ENCODE measurements around the gene ANO7.

The ANO7 gene

DNA sequence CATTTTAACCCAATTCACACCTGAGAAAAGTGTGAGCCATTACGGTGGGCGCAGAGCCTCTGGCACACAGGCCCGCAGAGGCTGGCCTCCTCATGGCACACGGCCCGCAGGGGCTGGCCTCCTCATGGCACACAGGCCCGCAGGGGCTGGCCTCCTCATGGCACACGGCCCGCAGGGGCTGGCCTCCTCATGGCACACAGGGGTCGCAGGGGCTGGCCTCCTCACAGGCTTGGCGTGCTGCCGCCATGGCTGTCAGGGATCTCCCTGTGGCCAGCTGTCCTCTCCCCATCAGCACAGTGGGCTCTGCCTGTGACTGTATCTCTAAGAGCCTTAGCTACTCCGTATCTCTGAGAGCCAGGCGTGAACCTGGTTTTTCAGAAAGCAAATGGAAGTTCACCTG lies 24.6 kb downstream of the ANO7 start:
- no peak for DNase-seq (ENCODE audit: low spot score)

DNA sequence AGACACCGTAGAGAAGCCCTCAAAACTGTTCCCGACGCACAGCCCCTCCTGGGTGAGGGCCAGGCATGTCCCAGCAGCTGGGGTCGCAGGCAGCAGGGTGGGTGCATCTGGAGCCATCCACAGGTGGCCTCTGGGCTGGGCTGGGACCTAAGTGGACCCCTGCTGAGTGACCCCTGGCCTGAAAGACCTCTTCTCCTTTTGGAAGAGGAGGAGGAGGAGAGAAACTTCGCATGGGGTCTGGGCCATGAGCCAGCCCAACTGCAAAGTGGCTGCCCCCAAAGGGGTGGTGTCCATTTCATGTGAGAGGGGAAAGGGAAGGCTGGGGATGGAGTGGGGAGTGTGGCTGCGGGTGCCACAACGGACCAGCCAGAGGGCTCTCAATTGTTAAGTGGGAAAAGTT lies 25.1 kb downstream of the ANO7 start:
- DNase-seq (ENCODE audit: low spot score), result no peak

DNA sequence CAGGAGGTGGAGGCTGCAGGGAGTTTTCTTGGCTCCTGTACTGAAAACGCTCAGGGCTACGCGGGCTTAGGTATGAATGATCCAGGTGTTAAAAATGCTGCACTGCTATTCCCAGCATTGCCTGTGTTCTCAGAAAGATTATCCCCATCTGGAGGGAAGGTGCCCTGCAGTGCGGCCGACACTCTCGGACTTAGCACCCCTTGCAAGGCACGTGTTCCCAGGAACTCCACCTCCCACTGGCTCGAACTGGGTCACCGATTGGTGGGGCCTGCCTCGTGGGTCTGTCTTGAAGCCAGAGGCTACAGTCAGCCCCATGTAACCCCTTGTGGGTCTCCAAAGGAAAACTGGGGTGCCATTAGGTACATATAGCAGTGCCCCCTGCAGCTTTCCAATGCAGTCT lies 25.7 kb downstream of the ANO7 start:
- DNase-seq (ENCODE audit: low spot score), result no peak

DNA sequence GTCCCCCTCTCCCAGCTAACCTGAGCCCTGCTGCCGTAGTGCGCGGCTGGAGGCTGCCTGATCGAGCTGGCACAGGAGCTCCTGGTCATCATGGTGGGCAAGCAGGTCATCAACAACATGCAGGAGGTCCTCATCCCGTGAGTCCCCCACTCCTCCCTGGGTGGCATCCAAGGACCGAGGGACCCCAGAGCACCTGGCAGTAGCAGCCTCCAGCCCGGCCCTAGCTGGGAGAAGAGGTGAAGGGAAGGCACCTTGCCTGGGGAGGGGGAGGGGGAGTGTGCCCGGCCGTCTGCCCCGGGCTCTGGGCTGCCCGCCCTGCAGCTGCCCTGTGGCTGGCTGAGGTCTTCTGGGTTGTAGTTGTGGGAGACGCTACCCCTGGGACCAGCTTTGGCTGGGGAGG lies 26.3 kb downstream of the ANO7 start:
- no peak for DNase-seq (ENCODE audit: low spot score)

DNA sequence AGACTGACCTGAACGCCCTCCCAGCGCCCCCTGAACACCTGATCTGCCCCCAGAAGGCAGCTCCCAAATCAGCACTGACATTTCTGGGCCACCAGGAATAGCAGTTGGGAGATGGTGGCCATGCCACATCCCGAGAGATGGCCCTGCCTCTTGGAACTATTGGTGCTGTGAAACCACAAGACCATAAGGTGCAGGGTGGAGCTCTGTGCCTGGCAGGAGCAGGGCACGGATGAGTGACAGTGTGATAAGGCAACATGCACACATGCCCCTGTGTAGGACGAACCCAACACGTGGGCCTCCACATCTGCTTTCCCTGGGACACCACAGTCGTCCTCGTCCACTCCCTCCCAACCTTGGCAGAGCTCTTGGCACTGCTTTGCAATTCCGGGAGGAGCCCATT lies 26.9 kb downstream of the ANO7 start:
- DNase-seq (ENCODE audit: low spot score), result no peak

DNA sequence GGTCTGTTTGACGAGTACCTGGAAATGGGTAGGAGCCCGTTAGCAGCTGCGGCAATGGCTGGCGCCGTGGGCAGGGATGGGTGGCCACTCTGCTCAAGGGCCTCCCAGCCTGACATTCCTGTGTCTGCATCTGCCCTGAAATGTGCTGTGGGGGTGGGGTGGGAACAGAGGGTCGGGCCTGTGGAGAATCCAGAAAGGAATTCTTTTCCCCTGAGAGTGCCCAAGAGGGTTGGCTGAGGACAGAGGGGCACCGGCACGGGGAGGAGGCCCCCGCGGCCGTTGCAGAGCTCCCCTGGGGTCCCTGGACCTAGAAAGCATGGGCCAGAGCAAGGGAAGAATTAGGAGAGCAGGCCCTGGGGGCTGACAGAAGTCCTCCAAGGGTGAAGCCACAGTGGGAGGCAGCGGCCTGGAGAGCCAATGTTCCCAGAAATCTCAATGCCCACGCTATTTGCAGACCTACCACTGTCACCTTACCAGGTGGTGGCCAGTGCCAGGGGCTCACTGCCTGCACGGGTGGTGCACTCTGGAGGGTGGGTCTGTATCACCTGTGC lies 27.8 kb downstream of the ANO7 start:
- DNase-seq (ENCODE audit: low spot score), result no peak

DNA sequence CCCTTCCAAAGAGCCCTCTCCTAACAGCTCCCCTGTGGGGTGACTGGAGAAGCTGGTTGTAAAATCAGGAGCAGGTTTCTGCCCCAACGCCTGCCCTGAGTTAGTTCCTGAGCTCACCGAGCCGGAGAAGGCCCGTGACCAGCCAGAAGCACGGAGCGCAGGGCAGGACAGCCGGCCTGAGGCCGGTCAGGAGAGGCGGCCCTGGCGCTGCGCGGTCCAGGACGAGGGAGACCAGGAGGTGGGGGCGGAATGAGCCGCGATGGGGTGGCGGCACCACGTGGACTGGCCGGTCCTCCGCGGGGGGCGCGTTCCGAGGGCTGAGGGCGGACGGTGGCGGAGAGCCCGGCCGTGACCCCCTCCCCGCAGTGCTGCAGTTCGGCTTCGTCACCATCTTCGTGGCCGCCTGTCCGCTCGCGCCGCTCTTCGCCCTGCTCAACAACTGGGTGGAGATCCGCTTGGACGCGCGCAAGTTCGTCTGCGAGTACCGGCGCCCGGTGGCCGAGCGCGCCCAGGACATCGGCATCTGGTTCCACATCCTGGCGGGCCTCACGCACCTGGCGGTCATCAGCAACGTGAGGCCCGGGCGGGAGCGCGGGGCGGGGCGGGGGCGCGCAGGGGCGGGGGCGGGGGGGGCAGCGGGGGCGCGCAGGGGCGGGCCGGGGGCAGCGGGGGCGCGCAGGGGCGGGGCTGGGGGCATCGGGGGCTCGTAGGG lies 29.0 kb downstream of the ANO7 start:
- DNase-seq (ENCODE audit: low spot score), result peak; percentile 64

DNA sequence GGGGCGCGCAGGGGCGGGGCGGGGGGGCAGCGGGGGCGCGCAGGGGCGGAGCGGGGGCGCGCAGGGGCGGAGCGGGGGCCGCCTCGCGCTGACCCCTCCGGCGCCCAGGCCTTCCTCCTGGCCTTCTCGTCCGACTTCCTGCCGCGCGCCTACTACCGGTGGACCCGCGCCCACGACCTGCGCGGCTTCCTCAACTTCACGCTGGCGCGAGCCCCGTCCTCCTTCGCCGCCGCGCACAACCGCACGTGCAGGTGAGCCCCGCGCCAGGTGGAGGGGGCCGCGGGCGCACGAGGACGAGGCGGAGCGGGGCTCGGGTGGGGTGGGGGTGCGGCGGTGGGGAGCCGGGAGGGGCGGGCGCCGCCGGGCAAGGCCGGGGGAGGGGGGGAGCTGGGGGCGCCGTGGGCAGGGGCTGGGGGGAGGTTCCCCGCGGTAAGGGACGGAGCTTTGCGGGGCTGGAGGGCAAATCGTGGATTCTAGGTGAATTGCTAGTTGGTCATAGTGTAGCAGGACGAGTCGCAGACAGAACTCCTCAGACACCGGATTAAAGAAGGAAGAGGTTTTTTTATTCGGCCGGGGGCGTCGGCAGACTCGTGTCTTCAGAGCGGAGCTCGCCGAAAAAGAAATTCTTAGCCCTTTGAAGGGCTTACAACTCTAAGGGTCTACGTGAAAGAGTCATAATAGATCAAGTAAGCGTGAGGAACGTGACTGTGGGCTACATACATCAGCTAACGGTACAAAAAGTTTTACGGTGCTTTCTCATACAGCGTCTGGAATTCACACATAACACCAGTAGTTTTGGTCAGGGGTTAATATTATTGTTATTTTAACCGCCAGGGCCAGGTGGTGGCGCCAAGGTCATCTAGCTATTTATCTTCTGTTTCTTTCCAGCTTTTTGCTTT lies 29.9 kb downstream of the ANO7 start:
- no peak for DNase-seq (ENCODE audit: low spot score)

DNA sequence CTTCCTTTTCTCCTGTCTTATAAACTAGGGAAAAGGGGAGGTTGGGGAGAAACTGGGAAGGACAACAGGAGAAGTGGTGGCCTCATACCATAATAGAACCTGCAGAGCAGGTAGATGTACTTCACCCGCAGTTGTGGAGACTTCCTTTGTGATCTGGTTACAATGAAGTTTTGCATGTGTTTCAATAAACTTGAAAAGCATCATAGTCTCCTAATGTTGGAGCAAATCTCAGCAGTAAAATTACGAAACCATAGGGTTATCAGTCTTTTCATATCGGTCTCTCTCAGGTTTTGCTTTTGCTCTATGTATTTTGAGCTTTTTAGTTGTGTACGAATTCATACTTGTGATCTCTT lies 30.5 kb downstream of the ANO7 start:
- no peak for DNase-seq (ENCODE audit: low spot score)

DNA sequence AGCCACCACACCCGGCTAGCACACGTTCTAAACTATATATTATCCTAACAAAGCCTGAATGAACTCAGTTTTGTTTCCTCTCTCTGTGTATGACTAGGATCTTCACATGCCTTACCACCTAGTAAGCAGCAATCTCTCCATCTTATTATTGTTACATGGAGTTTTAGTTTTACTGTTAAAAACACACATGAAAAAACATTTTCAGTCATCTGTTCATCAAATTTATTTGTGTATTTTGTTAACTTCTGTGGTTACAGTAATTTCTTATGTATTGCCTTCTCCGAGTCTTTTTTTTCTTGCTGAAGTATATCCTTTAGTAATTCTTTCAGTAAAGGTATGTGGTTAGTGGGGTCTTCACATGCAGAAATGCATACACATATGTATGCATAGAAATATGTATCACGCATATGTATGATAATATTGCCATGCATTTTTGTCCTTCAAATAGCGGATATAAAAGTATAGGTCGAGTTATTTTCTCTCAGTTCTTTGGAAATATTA lies 31.4 kb downstream of the ANO7 start:
- no peak for DNase-seq (ENCODE audit: low spot score)

DNA sequence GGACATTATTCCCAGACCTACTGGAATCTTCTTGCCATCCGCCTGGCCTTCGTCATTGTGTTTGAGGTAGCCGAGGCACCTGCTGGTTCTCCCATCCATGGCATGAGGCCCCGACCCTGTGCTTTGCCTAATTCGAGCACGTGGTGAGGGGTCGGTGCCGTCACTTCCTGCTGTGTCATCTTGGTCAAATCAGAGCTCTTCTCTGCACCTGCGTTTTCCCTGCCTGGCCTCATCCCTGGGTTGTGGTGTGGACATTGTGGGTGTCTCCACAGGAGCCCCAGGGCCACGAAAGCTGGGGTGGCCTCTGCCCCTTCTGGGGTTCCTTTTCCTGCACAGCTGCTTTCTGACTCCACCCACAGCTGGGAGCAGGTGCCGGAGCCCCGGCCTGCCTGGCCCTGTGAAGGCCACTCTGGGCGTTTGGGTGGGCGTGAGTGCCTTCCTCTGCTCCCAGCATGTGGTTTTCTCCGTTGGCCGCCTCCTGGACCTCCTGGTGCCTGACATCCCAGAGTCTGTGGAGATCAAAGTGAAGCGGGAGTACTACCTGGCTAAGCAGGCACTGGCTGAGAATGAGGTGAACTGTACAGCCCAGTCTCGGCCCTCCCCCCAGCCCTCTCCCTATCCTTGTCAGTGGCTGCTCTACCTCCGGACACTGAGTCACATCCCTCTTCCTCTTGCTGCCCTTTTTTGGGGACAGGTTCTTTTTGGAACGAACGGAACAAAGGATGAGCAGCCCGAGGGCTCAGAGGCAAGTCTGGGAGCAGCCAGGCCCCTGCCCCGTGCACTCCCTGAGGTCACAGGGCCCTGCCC lies 34.9 kb downstream of the ANO7 start:
- no peak for DNase-seq (ENCODE audit: low spot score)

DNA sequence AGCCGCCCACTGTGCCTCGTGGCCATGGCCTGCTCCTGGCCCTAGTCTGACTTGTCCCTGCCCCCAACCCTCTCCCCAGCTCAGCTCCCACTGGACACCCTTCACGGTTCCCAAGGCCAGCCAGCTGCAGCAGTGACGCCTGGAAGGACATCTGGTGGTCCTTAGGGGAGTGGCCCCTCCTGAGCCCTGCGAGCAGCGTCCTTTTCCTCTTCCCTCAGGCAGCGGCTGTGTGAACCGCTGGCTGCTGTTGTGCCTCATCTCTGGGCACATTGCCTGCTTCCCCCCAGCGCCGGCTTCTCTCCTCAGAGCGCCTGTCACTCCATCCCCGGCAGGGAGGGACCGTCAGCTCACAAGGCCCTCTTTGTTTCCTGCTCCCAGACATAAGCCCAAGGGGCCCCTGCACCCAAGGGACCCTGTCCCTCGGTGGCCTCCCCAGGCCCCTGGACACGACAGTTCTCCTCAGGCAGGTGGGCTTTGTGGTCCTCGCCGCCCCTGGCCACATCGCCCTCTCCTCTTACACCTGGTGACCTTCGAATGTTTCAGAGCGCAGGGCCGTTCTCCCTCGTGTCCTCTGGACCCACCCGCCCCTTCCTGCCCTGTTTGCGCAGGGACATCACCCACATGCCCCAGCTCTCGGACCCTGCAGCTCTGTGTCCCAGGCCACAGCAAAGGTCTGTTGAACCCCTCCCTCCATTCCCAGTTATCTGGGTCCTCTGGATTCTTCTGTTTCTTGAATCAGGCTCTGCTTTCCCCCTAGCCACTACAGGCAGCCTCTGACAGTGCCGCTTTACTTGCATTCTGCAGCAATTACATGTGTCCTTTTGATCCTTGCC lies 35.8 kb downstream of the ANO7 start:
- DNase-seq (ENCODE audit: low spot score), result peak; percentile 93

DNA sequence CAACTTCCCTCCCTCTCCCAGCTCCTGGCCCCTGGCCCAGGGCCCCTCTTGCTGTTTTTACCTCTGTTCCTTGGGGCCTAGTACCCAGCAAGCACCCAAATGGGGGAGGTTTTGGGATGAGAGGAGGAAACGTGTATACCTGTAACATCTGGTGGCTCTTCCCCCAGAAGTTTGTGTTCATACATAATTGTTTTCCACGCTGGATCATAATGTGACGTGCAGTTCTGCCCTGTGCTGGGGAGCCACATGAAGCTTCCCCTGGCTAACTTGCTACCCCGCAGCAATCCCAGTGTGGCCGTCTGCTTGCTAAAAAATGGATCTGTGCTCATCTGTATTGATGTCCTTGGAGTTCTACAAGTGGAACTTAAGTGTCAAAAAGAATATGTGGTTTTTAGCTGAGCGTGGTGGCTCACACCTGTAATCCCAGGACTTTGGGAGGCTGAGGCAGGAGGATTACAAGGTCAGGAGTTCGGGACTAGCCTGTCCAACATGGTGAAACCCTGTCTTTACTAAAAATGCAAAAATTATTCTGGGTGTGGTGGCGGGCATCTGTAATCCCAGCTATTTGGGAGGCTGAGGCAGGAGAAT lies 36.5 kb downstream of the ANO7 start:
- DNase-seq (ENCODE audit: low spot score), result no peak

DNA sequence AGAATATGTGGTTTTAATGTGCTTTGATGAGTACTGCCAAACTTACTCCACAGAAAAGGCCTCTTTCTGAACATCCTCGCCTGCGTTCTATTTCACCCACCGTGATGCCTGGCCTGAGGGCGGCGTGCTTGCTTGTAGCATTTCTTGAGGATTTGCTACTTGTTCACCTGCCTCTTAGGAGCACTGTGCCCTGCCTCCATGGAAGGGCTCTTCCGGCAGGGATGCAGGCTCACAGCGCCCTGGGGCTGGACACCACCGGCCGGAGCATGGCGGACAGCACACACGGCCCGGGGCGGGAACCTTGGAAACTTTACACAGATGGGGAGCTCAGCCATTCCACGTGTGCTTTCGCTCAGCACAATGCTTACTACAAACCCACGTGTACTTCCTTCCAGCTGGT lies 37.1 kb downstream of the ANO7 start:
- no peak for DNase-seq (ENCODE audit: low spot score)

DNA sequence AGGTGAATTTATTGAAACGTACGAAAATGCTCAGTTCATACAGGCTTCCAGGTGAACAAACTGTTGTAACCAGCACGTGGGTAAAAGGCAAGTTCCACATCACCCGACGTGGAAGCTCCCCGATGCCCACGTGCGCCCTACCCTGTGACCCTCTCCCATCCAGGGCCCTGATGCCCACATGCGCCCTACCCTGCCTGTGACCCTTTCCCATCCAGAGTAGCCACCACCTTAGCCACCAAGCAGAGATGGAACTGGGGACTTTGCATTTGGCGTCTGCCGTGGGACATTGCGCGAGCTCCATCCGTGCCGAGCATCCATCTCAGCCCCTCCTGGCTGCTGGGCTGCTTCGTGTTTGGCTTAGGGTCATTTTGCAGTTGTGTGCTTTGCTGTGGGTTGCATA lies 37.5 kb downstream of the ANO7 start:
- DNase-seq (ENCODE audit: low spot score), result no peak

DNA sequence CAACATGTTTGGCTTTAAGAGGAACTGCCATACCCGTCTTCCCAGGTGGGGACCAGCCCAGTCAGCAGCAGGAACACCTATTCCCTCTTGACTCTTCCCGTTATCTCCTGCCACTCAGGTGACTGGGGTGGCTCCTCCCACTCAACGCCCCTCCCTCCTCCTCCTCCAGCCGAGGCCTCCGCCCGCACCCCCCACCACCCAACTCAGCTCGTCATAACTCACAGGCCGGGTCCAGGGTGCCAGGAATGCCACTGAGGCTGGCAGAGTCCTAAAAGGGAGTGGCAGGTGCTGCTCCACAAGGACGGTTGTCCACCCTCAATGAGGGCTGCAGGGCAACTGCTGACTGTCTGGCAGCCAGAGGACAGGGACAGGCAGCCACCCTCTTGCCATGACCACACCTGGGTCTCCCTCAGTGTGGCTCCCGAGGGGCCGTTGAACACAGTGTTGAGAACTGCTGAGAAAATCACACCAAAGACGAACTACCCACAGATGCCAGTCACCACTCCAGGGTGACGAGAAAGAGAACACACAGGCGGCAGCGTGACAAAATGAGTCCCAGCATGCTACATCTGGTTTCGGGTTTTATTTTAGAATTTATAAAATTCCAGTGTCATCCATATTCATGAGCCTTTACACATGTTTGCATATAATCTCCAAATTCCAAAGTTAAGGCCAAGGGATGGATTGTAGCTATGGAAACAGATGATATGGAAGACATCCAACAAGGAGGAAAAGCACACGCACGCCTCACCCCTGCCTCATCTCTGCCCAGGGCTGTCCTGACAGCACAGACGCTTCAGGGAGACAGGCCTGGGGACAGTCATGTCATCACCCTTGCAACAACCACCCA lies 38.5 kb downstream of the ANO7 start:
- DNase-seq (ENCODE audit: low spot score), result peak; percentile 53

DNA sequence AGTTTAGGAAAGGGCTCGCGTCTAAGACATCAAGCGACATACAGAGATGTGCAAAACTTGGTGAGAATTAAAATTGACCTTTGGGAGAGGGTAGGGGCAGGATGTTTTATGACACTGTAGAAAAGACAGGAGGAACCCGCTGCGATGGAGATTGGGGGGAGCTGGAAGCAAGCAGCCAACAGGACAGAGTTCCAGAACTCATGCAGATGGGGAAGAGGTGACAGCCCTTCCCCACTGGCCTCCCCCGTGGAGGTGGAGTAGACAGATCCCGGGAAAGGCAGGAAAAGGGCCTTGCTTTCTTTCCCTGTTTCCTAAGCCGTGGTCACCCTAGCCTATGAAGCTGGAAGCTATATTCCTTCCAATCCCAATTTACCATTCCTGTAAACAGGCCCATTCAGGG lies 39.1 kb downstream of the ANO7 start:
- DNase-seq (ENCODE audit: low spot score), result no peak

DNA sequence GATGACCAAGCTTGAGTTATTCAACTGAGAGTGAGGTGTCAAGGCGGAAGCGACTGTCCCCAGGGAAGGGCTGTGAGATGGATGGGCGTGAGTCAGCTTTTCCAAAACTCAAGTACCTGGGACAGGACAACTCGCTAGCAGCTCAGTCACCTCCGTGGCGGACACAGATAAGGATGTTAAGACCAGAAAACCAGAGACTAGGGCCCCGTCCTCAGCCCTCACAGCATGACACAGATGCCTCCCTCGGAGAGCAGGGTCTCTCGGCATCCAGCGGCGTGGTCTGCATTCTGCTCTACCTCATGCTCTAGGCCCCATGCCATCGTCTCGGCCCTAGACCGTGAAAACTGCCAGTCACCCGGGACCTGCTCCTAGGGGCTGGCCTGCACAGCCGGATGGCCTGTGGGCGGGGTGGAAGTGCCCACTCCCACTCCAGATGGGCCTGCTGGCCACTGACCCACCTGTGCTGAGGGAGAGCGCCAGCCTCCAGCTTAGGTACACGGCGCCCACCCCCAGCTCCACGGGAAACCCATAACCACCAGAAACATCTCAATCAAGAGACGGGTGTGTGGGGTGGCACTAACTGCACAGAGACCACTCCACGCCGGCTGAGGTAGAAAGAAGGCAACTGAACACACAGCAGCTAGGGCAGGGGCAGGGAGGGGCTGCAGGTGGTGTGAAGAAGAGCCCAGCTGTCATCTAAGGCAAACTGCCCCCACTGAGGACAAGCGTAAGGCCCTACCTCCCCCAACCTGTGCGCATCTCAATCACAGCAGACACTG lies 39.8 kb downstream of the ANO7 start:
- no peak for DNase-seq (ENCODE audit: low spot score)

DNA sequence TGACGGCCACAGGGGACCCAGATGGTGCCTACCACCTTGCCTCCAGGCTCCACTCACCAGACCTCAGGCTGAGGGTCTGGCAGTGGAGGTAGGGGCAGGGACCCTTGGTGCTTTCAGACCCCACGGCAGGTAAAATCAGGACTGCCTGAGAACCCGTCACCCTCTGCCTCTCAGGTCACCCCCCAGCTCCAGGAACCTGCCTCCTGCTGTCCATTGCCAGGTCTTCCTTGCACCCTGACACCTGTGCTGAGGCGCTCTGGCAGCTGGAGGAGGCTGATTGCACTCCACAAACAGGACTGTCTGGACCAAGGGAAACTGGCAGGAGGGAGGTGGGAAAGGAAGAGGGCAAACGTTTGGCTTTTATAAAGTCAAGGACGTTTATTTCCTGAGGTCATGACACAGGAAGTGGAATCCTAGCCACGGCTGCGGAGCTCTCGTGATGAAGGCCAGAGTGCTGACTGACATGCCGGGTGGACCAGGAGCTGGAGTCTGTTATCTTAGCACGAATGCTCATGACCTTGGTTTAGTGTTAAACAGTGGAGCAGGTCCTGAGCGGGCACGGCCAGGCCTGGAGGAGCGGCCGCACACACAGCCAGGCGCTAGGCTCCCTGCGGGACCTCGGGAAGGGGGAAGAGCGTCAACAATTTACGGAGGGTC lies 40.5 kb downstream of the ANO7 start:
- DNase-seq (ENCODE audit: low spot score), result no peak
